AG20443 (cell line): Measurements from ENCODE around the gene LRRC72.
"Not testable (repeated sequence)": the region's sequence is repeated elsewhere in the genome, so short reads cannot be mapped to it uniquely, and the experiment has no call there.

Source experiments
- DNase-seq: peaks from one replicate; pipeline ENCODE4 v3.0.0; 2012; ENCODE audit warnings: low spot score, mixed read lengths

LRRC72 gene

DNA sequence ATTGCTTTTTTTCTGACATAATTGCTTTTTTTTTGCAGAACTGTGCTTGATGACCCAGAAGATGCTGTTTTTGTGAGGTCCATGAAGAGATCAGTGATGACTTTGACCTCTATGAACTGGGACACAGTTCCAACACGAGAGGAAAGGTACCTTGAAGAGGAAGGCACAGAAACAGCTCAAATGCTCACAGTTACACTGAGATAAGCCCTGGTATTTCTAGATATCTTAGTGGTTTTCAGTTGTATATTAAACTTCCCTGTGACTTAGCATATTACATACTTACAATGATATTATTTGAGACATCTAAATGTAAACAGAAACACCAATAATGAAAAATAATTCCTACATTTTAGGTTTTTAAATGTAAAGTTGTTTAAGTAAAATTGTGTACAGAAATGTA lies 54.7 kb downstream of the LRRC72 start:
- no peak for DNase-seq

DNA sequence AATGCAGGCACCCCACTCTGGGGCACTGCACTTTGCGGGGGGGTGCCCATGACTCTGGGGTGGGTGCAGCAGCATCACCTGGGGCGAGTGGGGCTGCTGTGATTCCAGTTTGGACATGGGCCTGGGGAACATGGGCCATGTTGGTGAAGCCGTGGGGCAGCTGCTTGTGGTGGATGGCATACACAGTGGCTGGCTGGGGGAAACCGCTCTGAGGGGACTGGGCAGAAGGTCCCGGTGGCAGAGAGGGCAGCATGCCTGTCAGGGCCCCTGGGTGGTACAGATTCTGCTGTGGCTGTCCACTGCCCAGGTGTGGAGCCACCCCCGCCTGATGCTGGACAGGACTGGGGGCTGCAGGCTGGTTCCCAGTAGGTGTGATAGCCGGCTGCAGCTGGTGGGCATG lies 57.2 kb downstream of the LRRC72 start:
- DNase-seq: no peak

DNA sequence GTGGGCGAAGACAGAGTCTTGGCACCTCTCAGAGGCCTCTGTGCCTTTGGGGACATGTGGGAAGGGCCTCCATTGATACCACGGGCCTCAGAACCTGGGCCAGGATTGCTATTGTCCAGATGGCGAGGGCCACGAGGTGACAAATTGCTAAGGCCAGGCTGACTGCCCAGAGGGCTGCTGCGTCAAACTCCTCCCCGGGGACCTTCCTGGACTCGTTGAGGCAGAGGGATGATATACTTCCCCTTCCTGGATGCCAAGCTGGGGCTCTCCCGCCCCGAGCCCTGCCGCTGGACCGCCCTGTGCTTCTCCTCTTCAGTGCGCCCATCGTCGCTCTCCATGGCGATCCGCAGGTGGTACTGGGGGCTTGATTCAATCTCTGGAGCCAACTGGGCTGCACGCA lies 58.9 kb downstream of the LRRC72 start:
- no peak for DNase-seq

DNA sequence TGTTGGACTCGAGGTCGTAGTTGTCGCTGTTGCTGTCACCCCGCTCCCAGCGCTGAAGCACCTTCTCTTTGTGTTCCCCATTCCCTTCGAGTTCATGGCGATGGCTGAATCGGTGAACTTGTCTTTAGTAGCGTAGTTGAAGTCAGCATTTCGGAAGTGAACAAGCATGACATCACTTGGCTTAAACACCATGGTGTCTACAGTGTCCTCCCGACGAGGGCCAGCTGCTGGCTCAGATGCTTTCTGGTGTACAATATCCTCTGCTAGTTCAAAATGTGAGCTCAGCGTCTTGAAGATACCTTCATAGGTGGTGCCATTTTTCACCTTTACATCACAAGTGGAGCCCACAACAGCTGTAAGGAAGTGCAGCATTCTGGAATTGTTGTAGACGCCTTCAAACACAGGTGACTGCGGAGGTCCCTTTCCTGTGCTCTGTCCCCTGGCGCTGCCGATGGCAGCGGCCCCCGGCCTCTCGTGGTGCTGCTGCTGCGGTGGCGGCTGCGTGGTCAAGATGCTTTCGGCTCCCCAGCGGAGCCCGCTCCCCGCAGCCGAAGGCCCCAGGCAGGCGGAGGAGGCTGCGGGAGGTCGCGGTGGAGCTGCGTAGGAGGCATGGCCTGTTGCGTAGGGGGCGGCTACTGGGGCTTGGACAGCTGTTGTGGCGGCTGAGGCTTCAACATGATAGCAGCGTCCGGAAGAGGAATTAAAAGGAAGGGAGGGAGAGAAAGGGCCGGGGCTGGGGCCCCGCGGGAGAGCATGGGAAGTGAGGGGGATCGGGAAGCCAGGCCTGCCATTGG lies 59.7 kb downstream of the LRRC72 start:
- DNase-seq: peak; percentile 58

DNA sequence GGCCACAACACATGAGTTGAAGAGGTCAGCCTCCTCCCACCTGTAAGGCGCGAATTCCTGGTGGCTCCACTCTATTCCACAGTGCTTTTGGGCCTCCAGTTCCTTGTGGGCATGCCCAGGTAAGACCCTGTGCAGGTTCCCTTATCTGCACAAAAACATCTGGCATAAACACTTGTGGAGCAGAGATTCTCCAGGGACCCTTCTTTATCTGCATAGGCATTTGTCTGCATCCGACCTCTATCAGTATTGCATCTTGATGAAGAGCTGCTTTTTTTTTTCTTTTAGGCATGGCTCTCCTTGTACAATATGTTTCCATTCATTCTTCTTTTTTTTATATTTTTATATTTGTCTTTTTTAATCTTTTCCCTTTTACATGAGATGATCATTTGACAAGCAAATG lies 60.5 kb downstream of the LRRC72 start:
- no peak for DNase-seq

DNA sequence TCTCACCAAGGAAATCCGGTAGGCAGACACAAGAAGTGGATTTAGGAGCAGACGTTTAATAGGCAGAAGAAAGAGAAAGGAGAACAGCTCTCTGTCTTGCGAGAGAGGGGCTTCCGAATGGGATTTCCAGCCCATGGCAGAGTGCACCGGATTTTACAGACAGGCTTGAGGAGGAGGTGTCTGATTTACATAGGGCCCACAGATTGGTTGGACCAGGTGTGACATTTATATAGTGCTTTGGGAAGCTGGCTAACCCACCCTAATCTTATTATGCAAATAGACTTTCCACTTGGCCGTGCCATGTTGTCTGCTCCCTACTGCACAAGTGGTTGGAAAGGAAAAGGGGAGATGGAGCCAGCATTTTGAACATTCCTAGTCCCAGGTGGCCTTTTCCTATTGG lies 61.2 kb downstream of the LRRC72 start:
- no peak for DNase-seq

DNA sequence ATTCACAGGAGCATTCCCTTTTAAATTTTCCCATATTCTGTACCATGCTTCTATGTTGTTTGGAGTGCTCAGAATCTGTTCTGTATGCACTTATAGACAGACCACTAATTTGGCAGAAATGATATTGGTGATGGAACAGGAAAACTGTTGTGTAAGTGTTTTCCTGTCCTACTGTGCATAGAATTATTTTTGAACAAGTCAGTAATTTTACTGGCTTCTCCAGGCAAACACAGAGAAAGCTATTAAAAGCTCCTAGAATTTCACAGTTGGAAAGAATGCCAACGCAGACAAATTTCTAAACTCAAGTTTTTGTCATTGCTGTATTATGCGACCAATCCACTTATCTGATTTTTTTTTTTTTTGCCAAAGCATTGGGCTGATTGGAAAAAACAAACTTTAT lies 63.3 kb downstream of the LRRC72 start:
- DNase-seq: no peak

DNA sequence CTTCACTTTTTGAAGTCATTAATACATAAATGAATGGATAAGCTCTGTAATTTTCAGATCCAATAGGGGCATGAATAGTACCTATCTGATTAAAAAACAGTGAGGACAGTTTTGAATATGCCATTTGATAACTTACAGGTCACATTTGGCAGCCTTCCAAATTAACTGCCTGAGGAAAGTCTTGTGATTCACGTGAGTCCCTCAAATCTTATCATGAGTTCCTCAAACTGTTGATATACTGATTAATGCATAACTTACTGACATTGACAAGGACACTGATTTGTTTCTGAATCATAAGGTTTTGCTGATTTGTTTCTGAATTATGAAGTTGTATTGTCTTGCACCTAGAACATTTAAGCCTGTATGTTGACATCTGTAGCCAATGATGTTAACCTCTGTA lies 63.8 kb downstream of the LRRC72 start:
- DNase-seq: no peak

DNA sequence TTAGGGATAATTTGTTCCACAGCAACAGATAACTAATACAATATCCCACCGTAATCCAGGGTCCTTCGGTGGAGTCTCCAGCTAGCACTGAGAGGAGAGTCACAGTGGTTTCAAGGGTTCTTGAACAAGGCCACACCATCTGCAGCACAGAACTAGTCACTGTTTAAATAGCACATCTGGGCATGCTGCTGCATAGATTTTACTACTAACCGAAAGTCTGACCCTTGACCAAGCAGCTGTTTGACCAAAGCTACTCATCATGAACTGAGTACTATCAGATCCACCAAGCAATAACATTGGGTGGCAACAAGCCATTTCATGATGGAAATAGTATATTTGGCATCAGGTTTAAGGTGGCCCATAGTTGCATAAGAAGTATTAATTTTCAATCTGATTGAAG lies 65.8 kb downstream of the LRRC72 start:
- DNase-seq: no peak

DNA sequence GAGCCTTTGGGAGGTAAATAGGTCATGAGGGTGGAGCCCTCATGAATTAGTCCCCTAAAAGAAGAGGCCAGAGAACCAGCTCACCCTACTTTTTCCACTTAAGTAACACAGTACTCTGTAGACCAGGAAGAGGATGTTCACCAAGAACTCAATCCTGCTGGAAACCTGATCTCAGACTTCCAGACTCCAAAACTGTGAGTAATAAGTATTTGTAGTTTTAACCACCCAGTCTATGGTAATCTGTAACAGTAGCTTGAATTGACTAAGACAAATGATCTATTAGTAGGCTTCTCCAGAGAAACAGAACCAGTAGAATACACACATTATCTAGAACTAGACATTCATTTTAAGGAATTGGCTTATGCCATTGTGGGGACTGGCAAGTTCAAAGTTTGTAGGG lies 67.4 kb downstream of the LRRC72 start:
- DNase-seq: no peak

DNA sequence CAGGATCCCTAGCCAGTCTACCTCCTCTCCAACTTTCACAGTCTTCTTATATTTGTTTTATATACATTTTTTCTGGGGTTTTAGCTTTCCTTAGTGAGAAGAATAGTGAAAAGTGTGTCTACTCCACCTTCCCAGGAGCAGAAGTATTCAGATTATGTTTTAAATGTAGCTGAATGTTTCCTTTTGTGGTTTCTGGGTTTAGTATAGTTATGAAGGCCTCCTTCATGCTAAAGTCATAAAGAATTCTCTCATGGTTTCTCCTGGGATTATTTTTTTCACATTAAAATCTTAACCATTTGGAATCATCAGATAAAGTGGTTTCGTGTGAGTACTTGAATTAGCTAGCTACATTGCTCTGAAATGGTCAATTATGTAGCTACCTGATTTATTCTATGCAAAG lies 68.1 kb downstream of the LRRC72 start:
- DNase-seq: no peak

DNA sequence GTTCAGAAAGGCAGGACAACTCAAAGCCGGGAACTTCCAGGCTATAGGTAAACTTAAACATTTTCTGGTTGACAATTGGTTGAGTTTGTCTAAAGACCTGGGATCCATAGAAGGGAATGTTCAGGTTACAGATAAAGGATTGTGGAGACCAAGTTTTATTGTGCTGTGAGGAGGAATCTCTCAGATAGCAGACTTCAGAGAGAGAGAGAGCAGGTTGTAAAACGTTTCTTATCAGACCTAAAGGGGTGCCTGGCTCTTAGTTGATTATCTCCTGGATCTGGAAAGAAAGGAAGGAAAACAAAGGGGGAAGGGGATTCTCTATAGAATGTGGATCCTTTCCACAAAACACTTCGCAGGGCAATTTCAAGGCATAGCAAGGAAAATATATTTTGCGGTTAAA lies 69.0 kb downstream of the LRRC72 start:
- not testable (repeated sequence) for DNase-seq

DNA sequence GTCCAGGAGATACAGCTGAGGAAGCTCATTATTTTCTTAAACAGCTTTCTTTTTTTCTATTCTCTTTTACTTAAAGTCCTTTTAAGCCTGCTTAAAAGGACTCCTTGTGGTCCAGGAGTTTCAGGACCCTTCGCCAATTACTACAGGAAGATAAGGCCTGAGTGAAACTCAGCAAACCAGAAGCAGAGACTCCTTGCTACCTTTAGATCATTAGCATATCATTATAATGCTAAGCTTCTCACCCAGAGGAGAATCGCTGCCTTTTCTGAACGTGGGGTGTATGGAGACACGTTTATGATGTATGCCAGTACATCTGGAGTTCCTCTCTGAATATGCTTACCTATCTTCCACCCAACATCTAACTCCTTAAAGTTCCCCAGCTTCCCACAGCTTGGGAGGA lies 71.4 kb downstream of the LRRC72 start:
- DNase-seq: no peak

DNA sequence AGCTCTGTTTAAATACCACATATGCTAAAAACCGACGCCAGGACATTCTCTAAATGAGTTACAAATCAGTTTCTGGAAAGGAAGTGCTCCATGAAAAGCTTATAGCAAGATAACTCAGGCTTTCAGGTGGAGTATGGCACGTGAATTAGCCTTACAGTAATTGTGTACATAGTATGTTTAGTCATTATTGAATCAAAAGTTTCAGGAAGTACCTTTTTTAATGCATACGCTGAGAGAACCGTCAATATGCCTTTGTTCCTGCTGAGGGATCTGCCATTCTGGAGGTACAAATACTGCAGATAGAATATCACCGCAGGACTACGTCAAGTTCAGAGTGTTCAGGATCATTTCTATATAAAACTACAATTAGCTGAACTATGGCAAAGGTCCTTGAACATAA lies 73.2 kb downstream of the LRRC72 start:
- DNase-seq: no peak

DNA sequence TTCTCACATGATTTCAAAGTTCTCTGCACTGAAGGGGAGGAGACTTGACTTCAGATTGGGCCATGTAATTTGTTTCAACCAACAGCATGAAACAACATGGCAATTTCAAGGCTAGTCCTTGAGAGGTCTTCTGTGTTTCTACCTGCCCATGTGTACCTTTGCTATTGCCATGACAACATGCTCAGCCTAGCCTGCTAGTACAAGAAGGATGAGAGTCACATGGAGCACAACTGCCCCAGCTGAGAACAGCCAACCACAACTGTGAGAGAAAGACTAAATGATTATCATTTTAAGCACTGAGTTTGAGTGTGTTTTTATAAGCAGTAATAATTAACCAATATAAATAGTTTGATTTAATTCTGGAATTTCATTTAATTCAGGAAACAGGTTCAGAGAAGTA lies 77.0 kb downstream of the LRRC72 start:
- DNase-seq: no peak

DNA sequence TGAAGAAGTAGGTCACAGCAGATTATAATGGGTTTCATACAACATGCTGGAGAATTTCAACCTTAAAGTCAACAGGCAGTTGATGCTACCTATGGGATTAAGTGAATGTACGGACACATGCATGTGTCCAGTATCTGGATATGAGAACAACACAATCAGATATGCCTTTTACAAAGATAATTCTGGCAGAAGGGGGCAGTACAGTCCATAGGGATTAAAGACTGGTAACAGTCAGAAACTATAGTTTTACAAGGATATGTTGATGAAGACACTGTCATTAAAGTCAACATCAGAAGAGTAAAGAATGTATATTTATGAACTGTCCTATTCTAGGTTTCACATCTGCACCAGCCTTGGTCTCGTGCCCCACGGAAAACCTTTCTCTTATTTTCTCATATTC lies 77.4 kb downstream of the LRRC72 start:
- no peak for DNase-seq

DNA sequence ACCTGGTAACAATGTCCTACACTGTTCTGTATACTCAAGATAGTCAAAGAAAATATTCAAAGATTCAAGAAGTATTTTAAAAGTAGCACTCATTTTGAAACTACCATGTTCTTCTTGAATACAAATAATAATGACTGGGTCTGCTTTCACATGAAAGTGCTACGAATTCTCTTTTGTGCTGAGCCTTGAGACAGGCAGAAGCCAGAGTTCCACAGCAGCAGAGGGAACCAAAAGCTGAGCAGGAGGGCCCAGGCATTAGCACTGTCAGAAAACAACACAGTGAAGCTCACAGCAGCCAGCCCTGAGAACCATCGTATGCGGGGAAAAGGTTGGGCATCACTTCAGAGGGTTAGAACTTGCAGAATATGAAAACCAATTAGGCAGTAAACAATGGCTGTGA lies 80.1 kb downstream of the LRRC72 start:
- no peak for DNase-seq

DNA sequence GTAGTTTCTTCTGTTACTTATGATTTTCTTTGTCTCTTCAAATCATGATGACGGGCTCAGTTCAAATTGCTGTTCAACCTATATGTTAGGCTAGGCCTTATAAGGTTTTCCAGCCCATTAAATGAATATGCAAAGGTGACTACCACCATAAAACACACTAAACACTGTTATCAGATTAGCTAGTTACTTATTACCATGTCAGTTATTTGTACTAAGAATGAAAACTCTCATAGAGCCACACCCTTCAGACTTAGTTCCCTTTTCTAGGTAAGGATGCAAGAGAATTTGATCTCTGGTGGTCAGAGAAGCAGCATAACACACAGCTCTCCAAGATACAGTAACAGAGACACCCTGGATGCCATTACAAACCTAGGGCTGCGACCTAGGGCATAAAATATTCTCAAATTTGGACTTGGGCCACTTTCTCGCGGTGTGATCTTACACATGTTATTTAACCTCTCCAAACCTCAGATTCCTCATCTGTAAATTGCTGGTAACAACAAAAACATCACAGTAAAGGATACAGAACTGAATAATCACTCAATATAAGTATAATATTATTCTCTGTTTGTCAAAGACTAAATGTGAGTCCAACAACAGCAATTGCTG lies 83.3 kb downstream of the LRRC72 start:
- no peak for DNase-seq

DNA sequence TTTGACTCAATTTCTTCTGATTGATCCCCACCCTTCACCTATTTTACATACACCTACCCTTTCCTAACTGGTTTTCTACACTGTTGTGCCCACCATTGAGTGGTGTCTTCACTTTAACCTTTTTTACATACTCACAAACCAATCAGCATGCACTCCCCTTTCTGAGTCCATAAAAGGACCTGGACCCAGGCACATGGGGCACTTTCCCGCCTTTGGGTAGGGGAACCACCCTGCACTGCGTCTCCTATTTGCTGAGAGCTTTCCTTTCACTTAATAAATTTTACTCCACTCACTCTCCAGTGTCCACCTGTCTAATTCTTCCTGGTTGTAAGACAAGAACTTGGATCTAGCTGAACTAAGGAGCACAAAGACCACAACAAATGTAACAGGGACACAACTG lies 85.1 kb downstream of the LRRC72 start:
- DNase-seq: no peak

DNA sequence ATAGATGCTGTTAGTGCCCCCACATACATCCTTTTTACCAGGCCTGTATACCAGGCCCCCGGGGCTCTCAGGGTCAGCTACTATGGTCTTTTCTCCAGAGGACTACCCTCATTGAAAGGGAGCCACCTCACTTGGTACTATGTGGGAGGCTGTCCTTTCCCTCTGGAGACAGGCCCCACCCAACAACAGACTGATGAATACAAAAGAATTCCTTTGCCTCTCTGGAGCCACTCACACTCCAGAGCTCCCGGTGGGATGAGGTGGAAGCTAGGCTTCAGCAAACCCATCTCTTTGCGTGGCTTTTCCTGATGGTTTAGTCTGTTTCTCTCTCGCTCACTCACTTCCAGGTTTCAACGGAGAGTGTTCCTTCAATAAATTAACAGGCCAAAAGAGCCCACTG lies 88.6 kb downstream of the LRRC72 start:
- DNase-seq: no peak

DNA sequence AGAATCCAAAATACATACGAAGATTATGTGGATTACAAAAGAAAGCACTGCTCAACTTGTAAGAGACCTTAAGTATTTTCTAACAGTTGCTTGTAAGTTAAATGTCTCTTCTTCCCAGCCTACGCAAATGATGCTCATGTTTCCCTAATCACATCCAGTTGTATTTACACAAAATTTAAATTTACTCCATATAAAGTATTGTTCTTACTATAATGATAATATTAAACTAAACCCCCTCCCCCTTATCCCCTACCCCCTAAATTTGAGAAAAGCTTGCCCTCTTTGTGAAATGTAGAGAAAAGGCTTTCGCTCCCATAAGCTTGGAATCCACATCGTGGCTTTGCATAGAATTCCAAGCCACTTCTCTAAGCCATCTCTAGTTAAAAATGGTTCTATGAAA lies 89.5 kb downstream of the LRRC72 start:
- DNase-seq: no peak

DNA sequence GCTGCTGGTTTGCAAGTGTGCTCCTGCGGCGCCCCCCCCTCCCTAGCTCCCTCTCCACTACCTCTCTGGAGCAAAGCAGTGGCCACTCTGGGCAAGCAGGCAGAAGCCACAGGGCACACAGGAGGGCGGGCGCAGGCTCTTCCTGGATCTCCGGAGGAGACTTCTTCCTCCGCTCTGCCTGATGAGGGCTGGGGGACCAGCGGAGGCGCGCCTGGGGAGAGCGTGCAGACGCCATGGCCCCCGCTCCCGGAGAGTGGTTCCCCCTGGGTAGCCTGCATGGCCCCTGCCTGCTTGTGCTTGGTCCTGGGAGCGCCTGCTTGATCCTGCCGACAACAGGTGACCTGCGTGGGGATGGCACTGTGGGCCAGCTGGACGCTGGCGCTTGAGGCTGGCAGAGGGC lies 89.9 kb downstream of the LRRC72 start:
- DNase-seq: no peak

DNA sequence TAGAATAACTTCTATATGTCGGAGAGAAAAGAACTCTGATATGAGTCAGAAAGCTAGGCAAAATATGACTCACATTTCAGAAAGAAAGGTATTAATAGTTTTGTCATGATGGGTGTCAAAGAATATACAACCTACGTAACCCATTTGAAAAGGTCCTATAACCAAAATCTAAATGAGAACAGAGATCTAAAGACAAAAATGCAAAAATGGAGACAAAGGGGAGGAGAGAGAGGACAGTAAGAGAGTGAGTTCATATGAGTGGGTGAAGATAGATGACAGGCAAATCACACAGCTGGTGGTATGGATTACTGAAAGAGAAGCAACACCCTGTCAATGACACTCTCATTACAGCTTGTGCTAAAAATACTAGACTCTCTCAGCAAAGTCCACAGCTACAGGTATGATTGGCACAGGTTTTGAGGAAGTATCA lies 93.4 kb downstream of the LRRC72 start:
- no peak for DNase-seq

DNA sequence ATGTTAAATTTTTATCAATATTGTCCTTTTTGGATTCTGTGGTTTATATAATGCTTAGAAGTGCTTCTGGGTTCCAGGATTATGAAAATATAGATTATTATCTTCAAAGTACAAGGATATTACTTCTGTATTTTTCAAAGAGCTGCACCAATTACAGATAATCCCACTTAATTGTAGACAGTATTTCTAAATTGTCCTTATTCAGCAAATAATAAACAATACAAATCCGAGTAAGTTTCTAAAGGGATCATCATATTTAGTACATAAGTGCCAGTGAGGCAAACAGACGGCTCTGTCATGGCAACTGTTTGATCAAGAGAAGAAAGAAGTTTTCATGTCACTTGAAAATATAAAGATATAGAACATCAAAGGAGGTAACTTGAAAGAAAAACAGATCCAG lies 99.8 kb downstream of the LRRC72 start:
- no peak for DNase-seq
